HG02678 (cell line): ENCODE data around the gene DNAJC3.
"Not testable (repeated sequence)": the region's sequence is repeated elsewhere in the genome, so short reads cannot be mapped to it uniquely, and the experiment has no call there.

Experiments
- ATAC-seq: cut with Tn5 transposase; IDR thresholded peaks from one replicate; pipeline ENCODE4 v1.9.1; 2021; ENCODE audit warnings: mild to moderate bottlenecking, moderate library complexity; ENCODE audit not compliant: unreplicated experiment

Gene DNAJC3

GRCh38 chr13:95667235-95667634, 9.7 kb upstream of the DNAJC3 start:
- not testable (repeated sequence) for ATAC-seq

GRCh38 chr13:95671597-95671996, 5.3 kb upstream of the DNAJC3 start:
- no peak for ATAC-seq

- ATAC-seq, result peak; percentile 12
These were observed 706 bp upstream of the DNAJC3 start for GRCh38 chr13:95676105-95676761.

GRCh38 chr13:95677564-95678266, 776 bp downstream of the DNAJC3 start:
- no peak for ATAC-seq

- ATAC-seq, result no peak
These were observed 2.0 kb downstream of the DNAJC3 start for GRCh38 chr13:95678967-95679366.

- ATAC-seq, result no peak
These were observed 2.8 kb downstream of the DNAJC3 start for GRCh38 chr13:95679722-95680121.

GRCh38 chr13:95684418-95684817, 7.5 kb downstream of the DNAJC3 start:
- ATAC-seq, result no peak

GRCh38 chr13:95684960-95685359, 8.0 kb downstream of the DNAJC3 start:
- ATAC-seq, result not testable (repeated sequence)

GRCh38 chr13:95689582-95689926, 12.6 kb downstream of the DNAJC3 start:
- no peak for ATAC-seq

- not testable (repeated sequence) for ATAC-seq
These were observed 14.0 kb downstream of the DNAJC3 start for GRCh38 chr13:95690986-95691385.

GRCh38 chr13:95697052-95697680, 20.2 kb downstream of the DNAJC3 start:
- no peak for ATAC-seq

- peak; percentile 40 for ATAC-seq
These were observed 21.3 kb downstream of the DNAJC3 start for GRCh38 chr13:95698047-95698749.

GRCh38 chr13:95703576-95703975, 26.6 kb downstream of the DNAJC3 start:
- no peak for ATAC-seq

GRCh38 chr13:95704510-95704909, 27.6 kb downstream of the DNAJC3 start:
- ATAC-seq, result no peak

- no peak for ATAC-seq
These were observed 29.4 kb downstream of the DNAJC3 start for GRCh38 chr13:95706356-95706755.

GRCh38 chr13:95707035-95707434, 30.1 kb downstream of the DNAJC3 start:
- ATAC-seq, result no peak

- ATAC-seq, result no peak
These were observed 30.8 kb downstream of the DNAJC3 start for GRCh38 chr13:95707442-95708390.

- no peak for ATAC-seq
These were observed 31.4 kb downstream of the DNAJC3 start for GRCh38 chr13:95708391-95708774.

- ATAC-seq, result no peak
These were observed 32.0 kb downstream of the DNAJC3 start for GRCh38 chr13:95708811-95709500.

- no peak for ATAC-seq
These were observed 33.4 kb downstream of the DNAJC3 start for GRCh38 chr13:95710313-95710712.
